Adrenal gland (tissue), 12 donors: ENCODE results near the gene NOX5. TPM values are rescaled to one million over a fixed set of nuclear protein-coding genes. Genes with fewer than 3 reads are reported as not detected.

Experiments used
- DNase-seq, 7 donors: peaks; one replicate each; pipeline ENCODE4 v3.0.0-alpha.2; 2019 to 2020
- H3K27ac ChIP-seq, 5 donors: fragments of 200-600 bp; sonication (generic) in 4 of 5; 1 replicate in 3 of 5; 2 replicates in 2 of 5; pipeline versions ENCODE4 v1.5.1 to v1.8.0; 2016 to 2020; ENCODE audit warnings: mild to moderate bottlenecking in 1 of 5
- H3K27me3 ChIP-seq: fragments of 200-600 bp; 2 replicates; pipeline ENCODE4 v1.8.0; 2021
- H3K36me3 ChIP-seq, 2 donors: fragments of 200-600 bp; replicated peaks in 1 of 2; 1 replicate in 1 of 2; 2 replicates in 1 of 2; pipeline versions ENCODE4 v1.5.1 to v1.8.0; 2018 to 2022
- H3K4me1 ChIP-seq, 2 donors: fragments of 200-600 bp; replicated peaks in 1 of 2; 1 replicate in 1 of 2; 2 replicates in 1 of 2; pipeline versions ENCODE4 v1.5.1 to v1.8.0; 2018 to 2021
- H3K4me3 ChIP-seq, 4 donors: fragments of 200-600 bp; sonication (generic) in 3 of 4; one replicate each; pipeline ENCODE4 v1.5.1; 2016 to 2018
- H3K9me3 ChIP-seq, 3 donors: fragments of 200-600 bp; sonication (generic) in 1 of 3; replicated peaks in 1 of 3; 1 replicate in 2 of 3; 2 replicates in 1 of 3; pipeline versions ENCODE4 v1.5.1 to v1.8.0; 2016 to 2021
- CTCF ChIP-seq, 6 experiments: fragments of 450-650 bp in 4 of 6; fragments of 200-600 bp in 2 of 6; sonication (generic) in 1 of 6; IDR thresholded peaks; 1 replicate in 5 of 6; 2 replicates in 1 of 6; pipeline versions ENCODE4 v1.5.1 to v1.8.0; 2016 to 2021; ENCODE audit warnings: antibody characterized with exemption in 6 of 6, mild to moderate bottlenecking in 2 of 6, moderate library complexity in 1 of 6
- POLR2A ChIP-seq, 2 donors: fragments of 450-650 bp; IDR thresholded peaks; one replicate each; pipeline ENCODE4 v1.6.1; 2017; ENCODE audit warnings: antibody characterized with exemption in 2 of 2, mild to moderate bottlenecking in 2 of 2, moderate library complexity in 1 of 2
- WGBS, 4 donors: extraction: QIAGEN DNeasy Blood & Tissue Kit in 2 of 4; methylation state at CpG; one replicate each; pipeline versions ENCODE4 v1.1.5 to v1.1.7; 2013 to 2017; 5-methylcytosine and 5-hydroxymethylcytosine counted together
- intact Hi-C, 2 donors: fragments of 100-400 bp; cut with DNase I; formaldehyde crosslinking; loops; one replicate each; pipeline versions ENCODE4 v1.14.1 to v1.15.0; 2022 to 2023
- polyA plus RNA-seq, 3 donors: library from polyadenylated mRNA; stranded (reverse); fragments of 200-250 nt in 2 of 3; fragments of 350-450 nt in 1 of 3; fragmentation: Illumina TruSeq in 1 of 3; extraction: RNeasy Lipid Tissue Mini Kit (QIAGEN cat#74804) in 1 of 3; gene quantifications; one replicate each; pipeline ENCODE4 v1.2.3, GENCODE V29; 2013 to 2014
- total RNA-seq, 9 donors: library from RNA; depleted of rRNA in 4 of 9; stranded (reverse); fragments of >200 nt in 4 of 9; fragments of 120-200 nt in 1 of 9; fragmentation: NEBNext Ultra II Directional in 1 of 9; extraction: Animal tissue kit (Norgen Biotek cat#: 25700) in 1 of 9; gene quantifications; one replicate each; pipeline versions ENCODE4 v1.1.0 to v1.2.4, GENCODE V29; 2013 to 2023
- donor health status: healthy with polysubstance abuse.
- donor health status: Bipolar disorder and iron deficiency.
- donor health status: DM: yes; HTN: yes; CAD: no.
- donor health status: DM: no; HTN: no; CAD: no.
- donor health status: DM: no; HTN: no; CAD: no.
- donor health status: DM: yes; HTN: yes; CAD: no.

The NOX5 gene
- total and polyA plus RNA-seq, 12 donors, result 0.06 to 1.4 (median 0.63) TPM

- Histone ChIP-seq H3K4me1 (peaks cover 0 to 7% of the 10 kb centered on the region in 2 donors), H3K27ac (no peak overlapping the region), H3K36me3 (no peaks in the 10 kb centered on the region), H3K27me3 (peaks cover 18% of the 10 kb centered on the region), H3K9me3 (no peaks in the 10 kb centered on the region), H3K4me3 (no peak overlapping the region)
- TF ChIP-seq CTCF (IDR thresholded peaks at IDR 0.05) (no peak), POLR2A (IDR thresholded peaks at IDR 0.05) (no peak)
- intact Hi-C loops, result no loop called here
- peak in 1 of 7 donors; percentile 6 for DNase-seq
- 56 to 67% (median 59%) methylated on average over 4 of the region's 4 CpGs for WGBS, 4 donors
Observed at GRCh38 chr15:69034352-69034751, 19.9 kb downstream of the NOX5 start.

- H3K36me3 ChIP-seq, result no peaks in the 10 kb centered on the region
- TF ChIP-seq POLR2A (IDR thresholded peaks at IDR 0.05) (no peak), CTCF (IDR thresholded peaks at IDR 0.05) (no peak)
- intact Hi-C loops, result no loop called here
- no peak overlapping the region for H3K27ac ChIP-seq
- DNase-seq, result peak in 1 of 7 donors; percentile 12
- no peak overlapping the region for H3K4me3 ChIP-seq
- H3K4me1 ChIP-seq, result peaks cover 0 to 7% of the 10 kb centered on the region in 2 donors
- H3K9me3 ChIP-seq, result no peaks in the 10 kb centered on the region
- 66 to 74% (median 70%) methylated on average over 9 to 16 of the region's 16 CpGs for WGBS, 4 donors
- H3K27me3 ChIP-seq, result peaks cover 16% of the 10 kb centered on the region
Observed at GRCh38 chr15:69035205-69035917, 20.9 kb downstream of the NOX5 start.

GRCh38 chr15:69035918-69036258 is 21.4 kb downstream of the NOX5 start:
- H3K36me3 ChIP-seq, result no peaks in the 10 kb centered on the region
- H3K27ac ChIP-seq, result no peak overlapping the region
- intact Hi-C loops, result no loop called here
- WGBS, 4 donors, result 80 to 96% (median 93%) methylated on average over 1 of the region's 1 CpG
- no peaks in the 10 kb centered on the region for H3K9me3 ChIP-seq
- H3K27me3 ChIP-seq, result peaks cover 14% of the 10 kb centered on the region
- H3K4me3 ChIP-seq, result no peak overlapping the region
- peaks cover 0 to 7% of the 10 kb centered on the region in 2 donors for H3K4me1 ChIP-seq
- no peak for TF ChIP-seq CTCF (IDR thresholded peaks at IDR 0.05)
- no peak for DNase-seq

GRCh38 chr15:69036826-69037225 is 22.3 kb downstream of the NOX5 start:
- H3K27ac ChIP-seq, result no peak overlapping the region
- TF ChIP-seq POLR2A (IDR thresholded peaks at IDR 0.05) (no peak), CTCF (IDR thresholded peaks at IDR 0.05) (no peak)
- peaks cover 14% of the 10 kb centered on the region for H3K27me3 ChIP-seq
- peaks cover 0 to 2% of the 10 kb centered on the region in 2 donors for H3K4me1 ChIP-seq
- intact Hi-C loops, result no loop called here
- H3K9me3 ChIP-seq, result no peaks in the 10 kb centered on the region
- no peaks in the 10 kb centered on the region for H3K36me3 ChIP-seq
- no peak overlapping the region for H3K4me3 ChIP-seq
- 64 to 87% (median 85%) methylated on average over 2 to 5 of the region's 5 CpGs for WGBS, 4 donors
- DNase-seq, result peak in 1 of 7 donors; percentile 7
